NCI-H1417 (cell line): ENCODE results near the gene RYR2.

ENCODE experiments used
- DNase-seq, 3 experiments: peaks; one replicate each; lab custom pipeline; 2025; lab: John Stamatoyannopoulos, UW

Gene RYR2

DNA sequence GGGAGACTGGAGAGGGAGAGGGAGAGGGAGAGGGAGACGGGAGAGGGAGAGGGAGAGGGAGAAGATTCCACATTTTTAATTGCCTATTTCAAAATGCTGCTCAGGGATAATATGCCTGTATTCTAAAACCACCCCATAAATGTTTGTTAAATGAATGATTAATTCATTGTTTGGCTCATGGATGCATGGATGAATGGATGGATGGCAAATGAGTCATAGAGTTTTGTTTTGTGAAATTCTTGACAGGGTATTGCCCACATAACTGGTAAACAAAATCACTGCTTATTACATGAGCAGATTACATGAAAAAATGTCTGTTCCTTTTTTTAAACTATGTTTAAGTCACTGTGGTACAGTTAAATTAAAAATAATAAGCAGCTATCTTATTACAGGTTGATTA lies 628.3 kb downstream of the RYR2 start:
- no peak for DNase-seq

DNA sequence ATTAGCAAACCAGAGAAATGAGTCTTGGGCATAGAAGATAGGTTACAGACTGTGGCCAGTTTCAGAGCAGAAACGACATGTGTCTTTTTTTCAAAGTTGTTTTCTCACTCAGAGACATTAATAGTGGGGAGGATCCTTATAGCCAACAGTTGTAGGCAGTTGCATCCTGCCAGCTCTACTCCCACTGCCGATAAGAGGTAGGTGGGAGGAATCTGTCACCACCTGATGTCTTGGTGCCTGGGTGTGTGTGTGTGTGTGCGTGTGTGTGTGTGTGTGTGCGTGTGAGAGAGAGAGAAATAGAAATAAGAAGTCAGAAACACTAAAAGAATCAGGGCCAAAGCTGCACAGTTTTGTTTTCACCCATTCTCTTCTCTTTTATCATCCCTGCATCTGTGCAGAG lies 629.3 kb downstream of the RYR2 start:
- no peak for DNase-seq

DNA sequence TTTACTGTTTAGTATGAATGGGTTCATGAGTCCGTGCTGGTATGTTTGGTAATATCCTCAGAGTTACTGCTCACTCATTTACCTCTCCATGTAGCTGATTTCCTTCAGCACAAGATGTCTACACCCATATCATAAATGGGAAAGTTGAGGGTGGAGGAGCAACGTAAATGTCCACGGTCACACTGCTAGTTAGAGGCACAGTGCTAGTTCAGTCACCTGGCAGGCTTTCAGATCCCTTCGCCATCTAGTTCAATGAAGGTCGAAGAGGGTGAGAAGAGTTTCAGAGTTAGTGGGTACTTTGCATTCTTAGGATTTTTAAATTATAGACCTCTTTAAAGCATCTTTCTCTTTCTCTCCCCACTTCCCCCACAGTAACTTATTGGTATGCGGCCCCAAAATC lies 630.0 kb downstream of the RYR2 start:
- no peak for DNase-seq

DNA sequence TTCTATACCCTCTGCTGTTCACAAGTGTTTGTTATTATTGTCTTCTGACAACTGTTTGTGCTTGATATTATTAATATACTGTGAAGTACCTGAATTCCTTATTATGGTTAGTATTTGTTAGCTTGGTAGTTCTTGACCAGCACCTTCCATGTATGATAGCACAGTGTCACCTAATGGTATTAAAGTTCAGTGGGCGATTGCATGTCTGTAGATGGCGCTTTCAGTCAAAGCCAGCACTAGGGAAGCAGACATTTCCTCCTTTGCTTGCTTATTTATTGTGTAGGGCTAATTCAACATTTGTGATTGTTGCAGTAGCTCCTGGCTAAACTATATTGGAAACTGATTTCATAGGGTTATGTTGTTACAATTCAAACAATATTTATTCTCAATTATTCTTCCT lies 630.8 kb downstream of the RYR2 start:
- peak in 1 of 3 experiments; percentile 9 for DNase-seq

- DNase-seq = no peak
Measured at GRCh38 chr1:237673631-237674030, 631.6 kb downstream of the RYR2 start.

DNA sequence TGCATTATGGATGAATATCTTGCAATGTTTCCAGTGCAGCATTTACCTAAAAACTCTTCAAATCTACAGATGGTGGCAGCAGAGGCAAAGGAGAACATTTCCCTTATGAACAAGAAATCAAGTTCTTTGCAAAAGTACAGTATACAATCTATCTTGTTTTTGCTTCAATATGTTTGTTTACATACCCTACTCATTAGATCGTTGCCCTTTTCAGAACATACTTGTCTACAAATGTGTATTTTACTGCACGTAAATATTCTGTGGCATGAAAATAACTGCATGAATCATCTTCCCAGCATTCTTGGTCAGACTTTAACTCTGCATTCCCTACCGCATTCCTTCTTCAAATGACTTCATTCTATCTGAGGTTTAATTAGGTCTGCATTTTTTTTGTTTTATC lies 636.0 kb downstream of the RYR2 start:
- DNase-seq = peak in 1 of 3 experiments; percentile 20

DNA sequence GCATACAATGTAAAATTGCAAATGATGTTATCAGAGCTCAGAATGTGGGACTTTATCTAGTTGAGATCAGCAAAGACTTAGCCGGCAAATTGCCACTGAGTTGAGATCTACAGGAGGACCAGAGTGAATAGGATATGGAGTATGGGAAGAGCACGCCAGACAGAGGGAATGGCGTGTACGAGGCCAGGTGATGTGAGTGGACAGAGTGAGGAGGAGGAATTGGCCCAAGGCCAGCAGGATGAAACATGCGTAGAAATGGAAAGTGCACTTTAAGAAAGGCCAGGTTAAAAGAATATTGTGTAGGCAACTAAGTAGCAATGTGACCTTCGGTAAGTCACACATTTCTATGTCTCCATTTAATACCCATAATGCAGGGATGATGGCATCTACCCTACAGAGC lies 637.7 kb downstream of the RYR2 start:
- DNase-seq = no peak

GRCh38 chr1:237681210-237681609 lies 639.2 kb downstream of the RYR2 start:
- DNase-seq = no peak

DNA sequence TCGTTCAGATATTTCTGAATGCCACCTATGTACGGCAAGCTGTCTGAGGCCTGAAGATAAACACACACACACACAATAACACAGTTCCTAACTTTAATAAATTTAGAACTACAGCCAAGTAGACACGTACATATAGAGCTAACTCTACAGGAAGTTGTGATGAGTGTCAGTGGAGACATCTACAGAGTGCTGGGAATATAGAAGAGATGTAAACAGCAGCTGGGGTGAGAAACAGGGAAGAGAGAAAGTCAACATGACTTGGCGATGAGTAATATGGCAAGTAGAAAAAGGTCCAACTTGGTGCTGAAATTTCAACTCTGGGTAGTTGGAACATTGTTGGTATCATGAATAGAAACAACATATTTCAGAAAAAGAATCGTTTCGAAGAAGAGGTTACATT lies 642.3 kb downstream of the RYR2 start:
- DNase-seq = no peak

GRCh38 chr1:237685551-237685950 lies 643.6 kb downstream of the RYR2 start:
- DNase-seq = no peak

DNA sequence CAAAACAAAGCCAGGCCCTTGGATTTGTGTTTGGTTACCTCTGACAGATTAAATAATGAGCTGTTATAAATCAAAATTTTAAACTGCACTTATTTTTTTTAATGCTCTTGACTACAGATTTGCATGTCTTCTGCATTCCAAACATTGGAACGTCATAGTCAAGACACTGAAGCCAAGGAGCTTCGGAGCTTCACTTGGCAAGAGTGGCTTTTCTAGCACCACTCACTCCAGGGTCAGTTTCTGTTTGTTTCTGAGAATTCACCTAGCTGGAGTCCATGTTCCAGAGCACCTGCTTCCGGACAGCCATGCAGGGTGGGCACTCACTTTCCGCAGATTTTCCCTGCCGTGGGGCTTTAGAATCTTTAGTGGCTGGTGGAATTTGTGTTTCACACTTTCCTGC lies 645.8 kb downstream of the RYR2 start:
- no peak for DNase-seq

DNA sequence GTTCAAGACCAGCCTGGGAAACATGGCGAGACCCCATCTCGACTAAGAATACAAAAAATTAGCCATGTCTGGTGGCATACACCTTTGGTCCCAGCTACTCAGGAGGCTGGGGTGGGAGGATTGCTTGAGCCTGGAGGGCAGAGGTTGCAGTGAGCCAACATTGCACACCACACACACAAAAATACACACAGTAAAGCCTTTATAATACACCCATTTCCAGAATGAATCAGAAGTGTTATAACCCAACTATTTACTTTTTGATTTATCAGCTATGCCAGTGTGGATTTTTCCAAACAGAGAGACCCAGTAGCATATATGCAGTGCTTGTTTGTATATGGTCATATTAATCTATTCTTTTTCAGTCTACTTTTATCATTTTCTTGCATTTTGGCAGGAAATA lies 648.7 kb downstream of the RYR2 start:
- DNase-seq = no peak

DNA sequence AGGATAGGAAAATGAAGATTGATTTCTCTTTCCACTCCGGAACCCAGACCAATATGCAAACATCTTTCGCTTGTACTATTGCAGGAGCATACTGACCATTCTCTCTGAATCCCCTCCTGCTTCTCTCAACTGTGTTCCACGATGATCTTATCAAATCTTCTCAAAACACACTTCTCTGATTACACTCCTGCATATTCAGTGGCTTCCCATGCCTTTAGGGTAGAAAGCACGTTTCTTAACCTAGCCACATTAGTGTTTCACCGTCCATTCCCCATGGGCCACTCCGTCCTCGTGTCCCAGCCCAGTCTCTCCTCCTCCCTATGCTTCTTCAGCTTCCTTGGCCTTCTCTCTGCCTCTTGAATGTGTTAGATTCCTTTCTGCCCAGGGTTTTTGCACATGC lies 650.3 kb downstream of the RYR2 start:
- DNase-seq = no peak

GRCh38 chr1:237695878-237696277 lies 653.9 kb downstream of the RYR2 start:
- DNase-seq = no peak

- DNase-seq = no peak
Measured at GRCh38 chr1:237700181-237700580, 658.2 kb downstream of the RYR2 start.

DNA sequence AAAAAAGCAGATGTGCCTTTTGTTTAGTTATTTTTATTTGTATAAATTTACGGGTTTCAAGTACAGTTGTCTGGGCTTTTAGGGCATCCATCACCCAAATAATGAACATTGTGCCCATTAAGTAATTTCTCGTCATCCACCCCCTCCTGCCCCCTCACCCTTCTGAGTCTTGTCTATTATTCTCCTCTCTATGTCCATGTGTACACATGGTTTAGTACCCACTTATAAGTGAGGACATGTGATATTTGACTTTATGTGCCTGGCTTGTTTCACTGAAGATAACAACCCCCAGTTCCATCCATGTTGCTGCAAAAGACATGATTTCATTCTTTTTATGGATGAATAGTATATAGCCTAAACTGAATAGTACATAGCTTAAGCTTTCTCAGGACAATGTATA lies 659.5 kb downstream of the RYR2 start:
- peak in 1 of 3 experiments; percentile 6 for DNase-seq

DNA sequence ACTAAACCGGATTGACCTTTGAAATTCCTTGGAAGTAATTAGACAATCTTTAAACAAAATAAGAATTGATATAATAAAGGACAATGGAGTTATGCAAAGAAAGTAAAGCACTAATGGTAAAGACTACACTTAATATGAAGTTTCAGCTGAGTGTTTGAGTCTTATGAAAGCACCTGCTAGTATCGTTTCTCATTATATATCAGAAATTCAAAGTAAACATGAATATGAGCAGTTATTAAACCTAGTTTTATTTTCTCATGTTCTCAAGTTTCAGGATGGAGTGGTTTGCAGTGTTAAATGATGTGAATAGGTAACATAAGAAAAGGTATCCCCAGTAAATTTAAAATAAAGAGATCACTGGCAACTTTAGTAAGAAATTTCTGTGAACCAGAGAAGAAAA lies 660.2 kb downstream of the RYR2 start:
- DNase-seq = no peak

DNA sequence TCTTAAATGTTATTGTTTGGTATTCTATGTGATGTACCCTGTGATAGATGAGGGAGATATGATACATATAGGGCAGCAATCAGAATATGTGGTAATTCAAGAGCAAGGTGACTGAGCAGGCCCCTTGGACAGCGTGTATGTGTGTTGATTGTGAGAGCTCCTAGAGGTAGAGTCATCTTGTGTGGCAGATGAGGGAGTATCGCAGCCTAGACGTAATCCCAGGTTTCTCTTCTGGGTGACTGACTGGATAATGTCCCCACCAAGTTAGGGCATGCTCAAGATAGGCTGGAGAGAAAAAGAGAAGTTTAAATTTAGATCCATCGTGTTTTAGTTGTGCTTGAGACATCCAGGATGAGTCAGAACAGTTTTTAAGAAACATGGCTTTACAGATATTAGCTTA lies 663.5 kb downstream of the RYR2 start:
- DNase-seq = no peak

DNA sequence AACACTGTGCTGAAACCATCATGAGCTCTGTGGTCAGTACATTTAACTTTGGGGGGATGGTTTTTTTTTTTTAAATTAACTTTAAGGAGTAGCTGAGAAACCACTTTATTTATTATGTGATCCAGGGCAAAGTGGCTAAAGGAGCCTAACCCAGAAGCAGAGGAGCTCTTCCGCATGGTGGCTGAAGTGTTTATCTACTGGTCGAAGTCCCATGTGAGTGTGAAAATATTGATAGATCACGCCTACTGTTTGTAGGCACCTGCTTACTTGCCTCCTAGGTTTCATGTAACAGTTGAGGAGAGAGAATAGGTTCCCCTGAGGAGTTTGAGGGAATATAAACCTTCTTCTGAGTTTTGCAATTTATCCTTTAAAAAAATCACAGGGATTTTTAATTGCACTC lies 667.4 kb downstream of the RYR2 start:
- DNase-seq = no peak

- DNase-seq = no peak
Measured at GRCh38 chr1:237711281-237711680, 669.3 kb downstream of the RYR2 start.

DNA sequence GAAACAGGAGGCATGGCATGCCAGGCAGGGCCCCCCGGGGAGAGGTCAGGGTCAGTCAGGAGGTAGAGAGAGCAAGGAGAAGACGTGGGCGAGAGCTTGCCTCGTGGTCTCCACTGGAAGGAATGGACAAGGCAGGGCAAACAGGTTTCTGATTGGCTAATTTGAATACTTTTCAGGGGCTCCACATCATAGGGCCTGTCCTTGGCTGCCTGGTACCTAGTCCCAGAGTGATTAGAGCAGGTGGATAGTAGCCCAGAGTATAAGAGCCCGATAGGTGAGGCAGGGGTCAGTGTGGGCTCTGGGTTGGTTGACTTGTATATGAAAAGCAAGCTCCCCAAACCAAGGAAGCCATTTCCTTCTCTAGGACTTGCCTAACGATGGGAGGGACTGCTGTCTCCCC lies 670.1 kb downstream of the RYR2 start:
- DNase-seq = no peak

DNA sequence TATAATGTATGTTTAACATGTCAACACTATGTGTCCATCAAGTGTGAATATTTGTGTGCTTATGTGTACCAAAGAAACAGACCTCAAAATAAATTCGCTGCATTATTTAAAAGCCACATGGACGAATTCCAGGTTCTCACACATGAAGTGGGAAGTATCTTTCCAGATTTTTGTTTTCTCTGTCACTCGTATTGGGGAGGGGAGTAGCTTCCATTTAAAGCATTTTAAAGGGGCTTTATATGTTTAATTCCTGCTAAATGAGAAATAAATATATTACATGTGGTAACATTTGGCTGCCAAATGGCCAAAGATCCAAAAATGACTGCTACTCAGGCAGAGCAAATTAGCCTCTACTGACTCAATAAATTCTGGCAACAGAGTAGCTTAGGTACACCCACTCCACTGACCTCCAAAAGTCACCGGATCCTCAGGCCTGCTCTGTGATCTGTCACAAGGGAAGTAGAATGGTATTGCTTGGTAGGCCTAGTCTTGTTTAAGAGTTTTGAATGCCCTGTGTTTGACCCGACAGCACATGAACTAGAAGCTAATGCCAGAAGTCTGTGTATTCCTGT lies 670.7 kb downstream of the RYR2 start:
- no peak for DNase-seq

DNA sequence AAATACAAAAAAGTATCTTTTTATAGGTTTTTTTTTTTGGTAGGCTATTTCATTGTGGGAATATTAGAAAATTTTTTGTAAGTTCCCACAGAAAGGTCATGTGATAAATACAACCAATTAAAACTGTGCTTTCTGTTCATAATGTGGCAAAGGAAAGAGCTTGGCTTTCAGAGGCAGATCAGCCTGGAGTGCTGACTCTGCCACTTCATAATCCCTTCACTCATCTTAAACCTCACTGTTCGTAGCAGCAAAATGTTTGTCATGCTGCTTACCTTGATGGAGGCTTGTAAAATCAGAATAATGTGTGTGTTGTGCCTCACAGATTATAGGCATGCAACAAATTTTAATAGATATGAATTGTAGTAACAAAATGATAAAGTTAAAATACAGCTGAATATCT lies 671.9 kb downstream of the RYR2 start:
- DNase-seq = no peak

DNA sequence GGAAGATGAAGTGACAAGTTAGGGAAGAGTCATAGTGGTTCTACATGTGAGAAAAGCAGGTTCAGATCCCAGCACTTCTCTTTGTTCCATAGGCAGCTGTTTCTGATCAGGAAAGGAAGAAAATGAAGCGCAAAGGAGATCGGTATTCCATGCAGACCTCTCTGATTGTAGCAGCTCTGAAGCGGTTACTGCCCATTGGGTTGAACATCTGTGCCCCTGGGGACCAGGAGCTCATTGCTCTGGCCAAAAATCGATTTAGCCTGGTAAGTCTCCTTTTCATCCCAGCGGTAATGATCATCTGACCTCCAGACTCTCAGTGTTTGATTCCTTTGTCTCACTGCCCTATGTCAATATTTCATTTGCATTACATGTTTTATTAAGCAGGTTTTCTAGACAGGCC lies 675.1 kb downstream of the RYR2 start:
- no peak for DNase-seq

DNA sequence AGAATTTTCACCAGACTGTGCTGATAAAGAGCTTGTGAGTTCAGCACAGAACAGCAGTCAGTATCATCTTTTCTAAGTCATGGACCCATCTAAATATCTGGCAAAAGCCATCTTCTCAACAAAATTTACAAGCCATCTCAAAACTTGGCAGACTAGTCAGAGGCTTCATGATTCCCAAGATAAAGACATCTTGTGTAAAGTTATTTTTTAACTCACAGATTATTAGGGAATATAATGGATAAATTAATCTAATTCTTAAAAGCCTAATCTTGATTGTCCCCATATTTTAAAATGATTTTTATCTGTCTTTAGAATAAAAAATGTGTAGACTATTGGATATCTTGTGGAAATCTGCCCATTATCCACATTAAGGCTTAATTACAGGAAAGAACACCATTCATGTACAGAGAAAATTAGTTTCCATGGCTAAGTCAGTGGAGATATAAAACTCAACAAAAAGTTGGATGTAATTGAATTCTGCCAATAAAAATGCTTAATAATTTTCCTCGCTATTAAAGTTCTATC lies 688.9 kb downstream of the RYR2 start:
- DNase-seq = no peak
